HepG2 (cell line): ENCODE data around the gene CD6. TPM values are rescaled to one million over a fixed set of nuclear protein-coding genes. Genes with fewer than 3 reads are reported as not detected.

ENCODE experiments used
- ATAC-seq: fragments of 200-7000 bp; cut with Tn5 transposase; 3 replicates; pipeline ENCODE4 v1.9.1; 2020; ENCODE audit warnings: mild to moderate bottlenecking, moderate library complexity
- BruUV-seq: library from RNA; stranded (reverse); fragments of 400-500 nt; replicated peaks from 2 replicates; lab custom pipeline; 2021; lab: Mats Ljungman, UMichigan
- CTCF ChIA-PET: fragments of 300-600 bp; formaldehyde crosslinking; extraction: SDS; loops from one replicate; lab custom pipeline; 2021; ENCODE audit warnings: low total read pairs, inconsistent platforms, low intra/inter-chr PET ratio; lab: Yijun Ruan, JAX
- POLR2A ChIA-PET: fragments of 350-600 bp; sonication (Branson Sonifier 250); formaldehyde crosslinking; loops from one replicate; lab custom pipeline; 2020; ENCODE audit warnings: antibody characterized with exemption, inconsistent platforms; lab: Yijun Ruan, JAX
- DNase-seq: peaks from one replicate; pipeline ENCODE4 v3.0.0-alpha.2; 2015; ENCODE audit warnings: low spot score
- FAIRE-seq: peaks from 3 replicates; lab custom pipeline; 2011; peaks lifted over from hg19 to GRCh38; lab: Jason Lieb, UNC
- H2AFZ ChIP-seq: one replicate; pipeline ENCODE4 v1.6.1; 2011; ENCODE audit warnings: low read length, inconsistent platforms
- H3K27ac ChIP-seq: fragments of 300-600 bp; 3 replicates; pipeline ENCODE4 v1.8.0; 2011; ENCODE audit warnings: mixed run types, mild to moderate bottlenecking, mixed read lengths, low read length, inconsistent platforms; ENCODE audit not compliant: insufficient read depth; ENCODE audit errors: extremely low read length
- H3K27me3 ChIP-seq, 2 experiments: fragments of 200-600 bp in 1 of 2; 2 replicates in 1 of 2; 3 replicates in 1 of 2; pipeline versions ENCODE4 v1.6.0 to v1.8.0; 2011; ENCODE audit warnings: low read length in 2 of 2, mild to moderate bottlenecking in 2 of 2, moderate library complexity in 2 of 2, inconsistent platforms in 1 of 2; ENCODE audit not compliant: insufficient read depth in 2 of 2, control insufficient read depth in 1 of 2
- H3K36me3 ChIP-seq, 2 experiments: fragments of 200-600 bp in 1 of 2; replicated peaks in 1 of 2; 2 replicates in 1 of 2; 3 replicates in 1 of 2; pipeline versions ENCODE4 v1.5.1 to v1.8.0; 2011; ENCODE audit warnings: low read length in 2 of 2, inconsistent platforms in 1 of 2; ENCODE audit not compliant: insufficient read depth in 2 of 2, control insufficient read depth in 1 of 2
- H3K4me1 ChIP-seq: 2 replicates; pipeline ENCODE4 v1.5.1; 2012; ENCODE audit warnings: low read length, inconsistent platforms; ENCODE audit not compliant: insufficient read depth
- H3K4me2 ChIP-seq: 2 replicates; pipeline ENCODE4 v1.6.0; 2011; ENCODE audit warnings: low read depth, low read length, inconsistent platforms
- H3K4me3 ChIP-seq, 3 experiments: fragments of 200-600 bp in 1 of 3; sonication (generic), shearing (Covaris generic) in 1 of 3; replicated peaks in 1 of 3; 2 replicates each; pipeline ENCODE4 v1.5.1; 2011 to 2016; ENCODE audit warnings: low read length in 3 of 3, inconsistent platforms in 2 of 3, low read depth in 2 of 3, mild to moderate bottlenecking in 2 of 3, control low read depth in 1 of 3, mixed read lengths in 1 of 3; ENCODE audit not compliant: insufficient read depth in 1 of 3
- H3K79me2 ChIP-seq: one replicate; pipeline ENCODE4 v1.6.1; 2011; ENCODE audit warnings: low read length, inconsistent platforms; ENCODE audit not compliant: insufficient read depth
- H3K9ac ChIP-seq: 2 replicates; pipeline ENCODE4 v1.6.0; 2011; ENCODE audit warnings: mild to moderate bottlenecking, low read depth, low read length, inconsistent platforms; ENCODE audit not compliant: insufficient read depth
- H3K9me3 ChIP-seq: 2 replicates; pipeline ENCODE4 v1.5.1; 2012; ENCODE audit warnings: mild to moderate bottlenecking, low read length
- H4K20me1 ChIP-seq: 2 replicates; pipeline ENCODE4 v1.6.0; 2011; ENCODE audit warnings: inconsistent platforms, mild to moderate bottlenecking, low read length, moderate library complexity; ENCODE audit not compliant: insufficient read depth
- HDAC6 ChIP-seq: fragments of 200-600 bp; sonication (generic); IDR thresholded peaks from 2 replicates; pipeline ENCODE4 v1.7.0; 2017; ENCODE audit warnings: mild to moderate bottlenecking, antibody characterized with exemption, low read length, low read depth
- POLR2G ChIP-seq: fragments of 200-400 bp; formaldehyde crosslinking; IDR thresholded peaks from 2 replicates; pipeline ENCODE4 v1.6.1; 2018; ENCODE audit warnings: mild to moderate bottlenecking, low read depth, low read length, moderate library complexity
- RCOR2 ChIP-seq: IDR thresholded peaks from 2 replicates; pipeline ENCODE4 v1.6.1; 2016; ENCODE audit warnings: missing biosample characterization, missing genetic modification reagents
- SMYD3 ChIP-seq: sonication (generic); formaldehyde crosslinking; IDR thresholded peaks from 2 replicates; pipeline ENCODE4 v1.8.1; 2023; ENCODE audit warnings: mild to moderate bottlenecking, missing genetic modification reagents
- WGBS: methylation state at CpG from one replicate; pipeline ENCODE4 v1.1.6; 2017; ENCODE audit warnings: low lambda C conversion rate; 5-methylcytosine and 5-hydroxymethylcytosine counted together
- in situ Hi-C: cut with HindIII; loops from 2 replicates; pipeline ENCODE4 v1.10.0; 2017; ENCODE audit warnings: low pct_unique_long_range_greater_than_20kb; ENCODE audit not compliant: extremely low pct_ligation_motif_present
- intact Hi-C: fragments of 100-400 bp; cut with micrococcal nuclease; formaldehyde crosslinking; loops from one replicate; pipeline ENCODE4 v1.10.0; 2022; ENCODE audit not compliant: unreplicated experiment
- polyA plus RNA-seq, 8 experiments: library from polyadenylated mRNA; depleted of rRNA in 3 of 8; stranded (reverse) in 7 of 8; unstranded in 1 of 8; fragments of >200 nt; fragmentation: Illumina TruSeq in 4 of 8; extraction: Trizol in 4 of 8; gene quantifications; 2 replicates each; pipeline versions ENCODE4 v1.2.1 to v1.2.3, GENCODE V29; 2011 to 2016; ENCODE audit warnings: low read depth in 4 of 8, missing spikeins in 1 of 8, mixed read lengths in 1 of 8; ENCODE audit not compliant: insufficient read depth in 1 of 8
- total RNA-seq, 5 experiments: library from RNA; depleted of rRNA; stranded (reverse); fragments of >200 nt; fragmentation: Illumina TruSeq; extraction: Trizol; gene quantifications; 2 replicates each; pipeline ENCODE4 v1.2.3, GENCODE V29; 2016; ENCODE audit warnings: low read depth in 1 of 5
- TF ChIP-seq, protein P1 (sequence below): IDR thresholded peaks from 2 replicates; pipeline ENCODE4 v1.6.1; 2012; ENCODE audit warnings: low read length, improper control_type of control experiment

CD6 gene
- total and polyA plus RNA-seq, 2 of the 13 experiments (the other 11 are each of a cell fraction or from before 2014, with no cell fraction given) = not detected

DNA sequence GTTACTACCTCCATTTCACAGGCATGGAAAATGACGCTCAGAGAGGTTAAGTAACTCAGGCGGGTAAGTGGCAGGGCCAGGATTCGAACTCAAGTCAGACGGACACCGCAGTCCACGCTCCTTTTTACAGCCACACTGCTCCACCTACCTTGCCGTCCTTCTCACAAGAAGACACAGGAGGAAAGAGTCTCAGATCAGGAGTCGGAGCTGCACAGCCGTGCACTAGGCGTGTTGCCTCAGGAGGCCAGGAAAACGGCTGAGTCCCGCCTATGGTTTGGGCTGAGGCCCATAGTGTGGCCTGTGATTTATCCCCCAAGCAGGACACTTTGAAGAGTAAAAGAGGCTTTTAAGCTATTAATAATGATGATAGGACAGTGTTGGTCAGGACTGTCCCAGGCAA is 86.1 kb downstream of the CD6 start:
- DNase-seq = no peak
- no peak overlapping the region for H3K4me3 ChIP-seq
- H3K9me3 ChIP-seq = no peaks in the 10 kb centered on the region
- no peak overlapping the region for H3K9ac ChIP-seq
- peaks cover 3 to 57% of the 10 kb centered on the region in 2 experiments for H3K27me3 ChIP-seq
- H2AFZ ChIP-seq = no peak overlapping the region
- H3K36me3 ChIP-seq = no peaks in the 10 kb centered on the region
- no peaks in the 10 kb centered on the region for H4K20me1 ChIP-seq
- TF ChIP-seq RCOR2 (CRISPR knock-in tag) = no peak
- TF ChIP-seq, protein P1, sequence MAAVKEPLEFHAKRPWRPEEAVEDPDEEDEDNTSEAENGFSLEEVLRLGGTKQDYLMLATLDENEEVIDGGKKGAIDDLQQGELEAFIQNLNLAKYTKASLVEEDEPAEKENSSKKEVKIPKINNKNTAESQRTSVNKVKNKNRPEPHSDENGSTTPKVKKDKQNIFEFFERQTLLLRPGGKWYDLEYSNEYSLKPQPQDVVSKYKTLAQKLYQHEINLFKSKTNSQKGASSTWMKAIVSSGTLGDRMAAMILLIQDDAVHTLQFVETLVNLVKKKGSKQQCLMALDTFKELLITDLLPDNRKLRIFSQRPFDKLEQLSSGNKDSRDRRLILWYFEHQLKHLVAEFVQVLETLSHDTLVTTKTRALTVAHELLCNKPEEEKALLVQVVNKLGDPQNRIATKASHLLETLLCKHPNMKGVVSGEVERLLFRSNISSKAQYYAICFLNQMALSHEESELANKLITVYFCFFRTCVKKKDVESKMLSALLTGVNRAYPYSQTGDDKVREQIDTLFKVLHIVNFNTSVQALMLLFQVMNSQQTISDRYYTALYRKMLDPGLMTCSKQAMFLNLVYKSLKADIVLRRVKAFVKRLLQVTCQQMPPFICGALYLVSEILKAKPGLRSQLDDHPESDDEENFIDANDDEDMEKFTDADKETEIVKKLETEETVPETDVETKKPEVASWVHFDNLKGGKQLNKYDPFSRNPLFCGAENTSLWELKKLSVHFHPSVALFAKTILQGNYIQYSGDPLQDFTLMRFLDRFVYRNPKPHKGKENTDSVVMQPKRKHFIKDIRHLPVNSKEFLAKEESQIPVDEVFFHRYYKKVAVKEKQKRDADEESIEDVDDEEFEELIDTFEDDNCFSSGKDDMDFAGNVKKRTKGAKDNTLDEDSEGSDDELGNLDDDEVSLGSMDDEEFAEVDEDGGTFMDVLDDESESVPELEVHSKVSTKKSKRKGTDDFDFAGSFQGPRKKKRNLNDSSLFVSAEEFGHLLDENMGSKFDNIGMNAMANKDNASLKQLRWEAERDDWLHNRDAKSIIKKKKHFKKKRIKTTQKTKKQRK = no peak
- no peak for TF ChIP-seq HDAC6
- no peak for TF ChIP-seq POLR2G
- no peak for TF ChIP-seq SMYD3 (CRISPR knock-in tag)
- TF ChIP-seq, all 625 proteins: peak for 0
- ChIA-PET POLR2A (no interaction called here), CTCF (no interaction called here)
- in situ Hi-C loops = no loop called here
- no peak overlapping the region for H3K4me2 ChIP-seq
- FAIRE-seq (no peak), ATAC-seq (no peak)
- H3K4me1 ChIP-seq = no peaks in the 10 kb centered on the region
- BruUV-seq = no TSS peak
- H3K27ac ChIP-seq = no peak overlapping the region
- WGBS = 48% methylated on average over 11 of the region's 12 CpGs
- H3K79me2 ChIP-seq = no peaks in the 10 kb centered on the region
- intact Hi-C loops = no loop called here
